Measurements from ENCODE around the gene TH.

The TH gene

GRCh38 chr11:2151500-2152257 is 19.9 kb downstream of the TH start:
- peak overlapping the region; percentile 28 for H3K4me2 ChIP-seq (ENCODE audit: low read length)
- no peaks in the 10 kb centered on the region for H3K9me3 ChIP-seq (ENCODE audit: control insufficient read depth, low read length)
- no peaks in the 10 kb centered on the region for H3K36me3 ChIP-seq (ENCODE audit: control insufficient read depth, insufficient read depth, low read length)
- peaks cover 9% of the 10 kb centered on the region for H3K4me1 ChIP-seq
- peak; percentile 67 for TF ChIP-seq CTCF (IDR thresholded peaks at IDR 0.05)
- H3K79me2 ChIP-seq: no peaks in the 10 kb centered on the region
- no peak overlapping the region for H3K27ac ChIP-seq
- H3K4me3 ChIP-seq (ENCODE audit: low read depth, low read length): no peak overlapping the region
- no peak overlapping the region for H3K9ac ChIP-seq
- H3K27me3 ChIP-seq (ENCODE audit: control insufficient read depth, insufficient read depth, low read length): no peaks in the 10 kb centered on the region
- H2AFZ ChIP-seq: peak overlapping the region; percentile 46

- H3K36me3 ChIP-seq (ENCODE audit: control insufficient read depth, insufficient read depth, low read length): no peaks in the 10 kb centered on the region
- H3K9me3 ChIP-seq (ENCODE audit: control insufficient read depth, low read length): no peaks in the 10 kb centered on the region
- H3K9ac ChIP-seq: no peak overlapping the region
- no peak for TF ChIP-seq CTCF (IDR thresholded peaks at IDR 0.05)
- H3K4me1 ChIP-seq: peaks cover 9% of the 10 kb centered on the region
- no peaks in the 10 kb centered on the region for H3K79me2 ChIP-seq
- no peak overlapping the region for H3K4me3 ChIP-seq (ENCODE audit: low read depth, low read length)
- H2AFZ ChIP-seq: no peak overlapping the region
- no peaks in the 10 kb centered on the region for H3K27me3 ChIP-seq (ENCODE audit: control insufficient read depth, insufficient read depth, low read length)
- H3K4me2 ChIP-seq (ENCODE audit: low read length): no peak overlapping the region
- no peak overlapping the region for H3K27ac ChIP-seq
Measured at GRCh38 chr11:2149864-2150847, 21.5 kb downstream of the TH start.

GRCh38 chr11:2149460-2149859 is 22.2 kb downstream of the TH start:
- H2AFZ ChIP-seq: no peak overlapping the region
- TF ChIP-seq CTCF (IDR thresholded peaks at IDR 0.05): no peak
- no peak overlapping the region for H3K27ac ChIP-seq
- H3K4me1 ChIP-seq: peaks cover 9% of the 10 kb centered on the region
- no peak overlapping the region for H3K4me3 ChIP-seq (ENCODE audit: low read depth, low read length)
- no peak overlapping the region for H3K4me2 ChIP-seq (ENCODE audit: low read length)
- H3K79me2 ChIP-seq: no peaks in the 10 kb centered on the region
- H3K9ac ChIP-seq: no peak overlapping the region
- no peaks in the 10 kb centered on the region for H3K27me3 ChIP-seq (ENCODE audit: control insufficient read depth, insufficient read depth, low read length)
- no peaks in the 10 kb centered on the region for H3K36me3 ChIP-seq (ENCODE audit: control insufficient read depth, insufficient read depth, low read length)
- H3K9me3 ChIP-seq (ENCODE audit: control insufficient read depth, low read length): no peaks in the 10 kb centered on the region

- Histone ChIP-seq H3K79me2 (no peaks in the 10 kb centered on the region), H3K27me3 (ENCODE audit: control insufficient read depth, insufficient read depth, low read length) (no peaks in the 10 kb centered on the region)
Measured at GRCh38 chr11:2148595-2148994, 23.0 kb downstream of the TH start.

More at GRCh38 chr11:2148595-2148994, 23.0 kb downstream of the TH start:
- H2AFZ ChIP-seq: no peak overlapping the region
- H3K9ac ChIP-seq: no peak overlapping the region
- H3K9me3 ChIP-seq (ENCODE audit: control insufficient read depth, low read length): no peaks in the 10 kb centered on the region
- no peak overlapping the region for H3K4me2 ChIP-seq (ENCODE audit: low read length)
- H3K4me3 ChIP-seq (ENCODE audit: low read depth, low read length): no peak overlapping the region
- no peak overlapping the region for H3K27ac ChIP-seq
- H3K4me1 ChIP-seq: peaks cover 9% of the 10 kb centered on the region
- H3K36me3 ChIP-seq (ENCODE audit: control insufficient read depth, insufficient read depth, low read length): no peaks in the 10 kb centered on the region
- no peak for TF ChIP-seq CTCF (IDR thresholded peaks at IDR 0.05)
